Skeletal muscle tissue (tissue), 4 donors: ENCODE measurements around the gene USP2. TPM values are rescaled to one million over a fixed set of nuclear protein-coding genes. Genes with fewer than 3 reads are reported as not detected.

Experiments used
- H3K27ac ChIP-seq: one replicate; pipeline ENCODE4 v1.7.0; 2013; ENCODE audit warnings: mild to moderate bottlenecking, low read depth, low read length, inconsistent platforms
- H3K27me3 ChIP-seq, 3 donors: one replicate each; pipeline ENCODE4 v1.7.0; 2013; ENCODE audit warnings: low read length in 3 of 3; ENCODE audit not compliant: control insufficient read depth in 3 of 3, insufficient read depth in 3 of 3
- H3K36me3 ChIP-seq, 3 donors: one replicate each; pipeline ENCODE4 v1.7.0; 2013; ENCODE audit warnings: low read length in 3 of 3; ENCODE audit not compliant: control insufficient read depth in 3 of 3, insufficient read depth in 3 of 3
- H3K4me1 ChIP-seq, 3 donors: one replicate each; pipeline ENCODE4 v1.7.0; 2013; ENCODE audit warnings: low read length in 3 of 3, mild to moderate bottlenecking in 3 of 3; ENCODE audit not compliant: control insufficient read depth in 3 of 3, insufficient read depth in 3 of 3
- H3K4me3 ChIP-seq, 3 donors: one replicate each; pipeline ENCODE4 v1.7.0; 2013; ENCODE audit warnings: low read length in 3 of 3
- H3K9ac ChIP-seq, 3 donors: one replicate each; pipeline ENCODE4 v1.7.0; 2013; ENCODE audit warnings: low read length in 3 of 3, mild to moderate bottlenecking in 3 of 3, moderate library complexity in 2 of 3, low read depth in 1 of 3
- H3K9me3 ChIP-seq, 3 donors: one replicate each; pipeline ENCODE4 v1.7.0; 2013; ENCODE audit warnings: low read length in 3 of 3; ENCODE audit not compliant: control insufficient read depth in 3 of 3
- total RNA-seq: library from RNA; depleted of rRNA; stranded (reverse); fragments of >200 nt; gene quantifications from one replicate; pipeline ENCODE4 v1.2.3, GENCODE V29; 2014
- donor health status: Osteomylitis.

Gene USP2
- total RNA-seq, 1 donor from 2014 or later: 8.9 TPM

- peaks cover 5 to 20% (median 18%) of the 10 kb centered on the region in 3 donors for H3K27me3 ChIP-seq
- peaks cover 57 to 64% (median 62%) of the 10 kb centered on the region in 3 donors for H3K4me1 ChIP-seq
- no peaks in the 10 kb centered on the region for H3K9me3 ChIP-seq
- H3K27ac ChIP-seq: peak overlapping the region; percentile 88
- peaks cover 6 to 14% (median 9%) of the 10 kb centered on the region in 3 donors for H3K36me3 ChIP-seq
- peak overlapping the region; percentile 59 to 68 (median 63) for H3K4me3 ChIP-seq
- H3K9ac ChIP-seq: peak overlapping the region; percentile 74 to 79 (median 76)
Measured at GRCh38 chr11:119339589-119340334, 41.7 kb downstream of the USP2 start.

GRCh38 chr11:119338965-119339588 lies 42.4 kb downstream of the USP2 start:
- peak overlapping the region; percentile 57 to 79 (median 74) for H3K9ac ChIP-seq
- H3K4me1 ChIP-seq: peaks cover 59 to 67% (median 62%) of the 10 kb centered on the region in 3 donors
- peak overlapping the region; percentile 88 for H3K27ac ChIP-seq
- peak overlapping the region; percentile 59 to 68 (median 63) for H3K4me3 ChIP-seq
- no peaks in the 10 kb centered on the region for H3K9me3 ChIP-seq
- H3K27me3 ChIP-seq: peaks cover 5 to 20% (median 18%) of the 10 kb centered on the region in 3 donors
- peaks cover 6 to 14% (median 9%) of the 10 kb centered on the region in 3 donors for H3K36me3 ChIP-seq

- Histone ChIP-seq H3K27me3 (peaks cover 5 to 20% (median 18%) of the 10 kb centered on the region in 3 donors), H3K27ac (peak overlapping the region; percentile 7), H3K36me3 (peaks cover 6 to 14% (median 9%) of the 10 kb centered on the region in 3 donors), H3K4me1 (peaks cover 59 to 67% (median 62%) of the 10 kb centered on the region in 3 donors), H3K4me3 (peak overlapping the region in 2 of 3 donors; percentile 17 to 20), H3K9ac (peak overlapping the region in 1 of 3 donors; percentile 79), H3K9me3 (no peaks in the 10 kb centered on the region)
Measured at GRCh38 chr11:119338318-119338890, 43.1 kb downstream of the USP2 start.

GRCh38 chr11:119337581-119338317 lies 43.7 kb downstream of the USP2 start:
- no peaks in the 10 kb centered on the region for H3K9me3 ChIP-seq
- H3K4me1 ChIP-seq: peaks cover 59 to 67% (median 62%) of the 10 kb centered on the region in 3 donors
- H3K36me3 ChIP-seq: peaks cover 6 to 14% (median 9%) of the 10 kb centered on the region in 3 donors
- H3K27me3 ChIP-seq: peaks cover 5 to 18% (median 18%) of the 10 kb centered on the region in 3 donors
- no peak overlapping the region for H3K27ac ChIP-seq
- H3K4me3 ChIP-seq: peak overlapping the region in 1 of 3 donors; percentile 20
- H3K9ac ChIP-seq: peak overlapping the region in 1 of 3 donors; percentile 8

GRCh38 chr11:119336744-119337469 lies 44.6 kb downstream of the USP2 start:
- H3K27ac ChIP-seq: no peak overlapping the region
- H3K36me3 ChIP-seq: peaks cover 6 to 14% (median 9%) of the 10 kb centered on the region in 3 donors
- no peak overlapping the region for H3K4me3 ChIP-seq
- no peak overlapping the region for H3K9ac ChIP-seq
- H3K4me1 ChIP-seq: peaks cover 59 to 67% (median 61%) of the 10 kb centered on the region in 3 donors
- peaks cover 5 to 11% (median 10%) of the 10 kb centered on the region in 3 donors for H3K27me3 ChIP-seq
- no peaks in the 10 kb centered on the region for H3K9me3 ChIP-seq

GRCh38 chr11:119335655-119336543 lies 45.6 kb downstream of the USP2 start:
- H3K4me3 ChIP-seq: peak overlapping the region; percentile 97 to 98 (median 97)
- peaks cover 1 to 3% (median 2%) of the 10 kb centered on the region in 3 donors for H3K27me3 ChIP-seq
- H3K27ac ChIP-seq: peak overlapping the region; percentile 93
- peaks cover 51 to 60% (median 54%) of the 10 kb centered on the region in 3 donors for H3K4me1 ChIP-seq
- peak overlapping the region; percentile 51 to 91 (median 88) for H3K9ac ChIP-seq
- peaks cover 6 to 14% (median 9%) of the 10 kb centered on the region in 3 donors for H3K36me3 ChIP-seq
- no peaks in the 10 kb centered on the region for H3K9me3 ChIP-seq

- peaks cover 6 to 14% (median 9%) of the 10 kb centered on the region in 3 donors for H3K36me3 ChIP-seq
- peak overlapping the region; percentile 88 to 97 (median 91) for H3K9ac ChIP-seq
- H3K27me3 ChIP-seq: no peaks in the 10 kb centered on the region
- H3K9me3 ChIP-seq: no peaks in the 10 kb centered on the region
- peaks cover 49 to 54% (median 50%) of the 10 kb centered on the region in 3 donors for H3K4me1 ChIP-seq
- H3K4me3 ChIP-seq: peak overlapping the region; percentile 97 to 98 (median 97)
- H3K27ac ChIP-seq: peak overlapping the region; percentile 93
Measured at GRCh38 chr11:119335091-119335654, 46.3 kb downstream of the USP2 start.

- Histone ChIP-seq H3K4me3 (peak within 1 kb of the TSS; percentile 97 to 98 (median 97)), H3K36me3 (peaks cover 6 to 14% (median 9%) of the 10 kb centered on the region in 3 donors), H3K9ac (peak within 1 kb of the TSS; percentile 88 to 97 (median 91)), H3K27ac (peak within 1 kb of the TSS; percentile 93), H3K27me3 (no peaks in the 10 kb centered on the region), H3K9me3 (no peaks in the 10 kb centered on the region), H3K4me1 (peaks cover 44 to 46% (median 46%) of the 10 kb centered on the region in 3 donors)
Measured at GRCh38 chr11:119334174-119334930, 47.1 kb downstream of the USP2 start, which contains the start of gene RNF26. Gene RNF26, plus strand, starts transcription at chr11:119334527. Its CDS starts 596 bp downstream, at chr11:119335123.
